GM19043 (cell line): ENCODE data around the gene RPSA.
"Not testable (repeated sequence)": the region's sequence is repeated elsewhere in the genome, so short reads cannot be mapped to it uniquely, and the experiment has no call there.

Experiments used
- ATAC-seq: cut with Tn5 transposase; IDR thresholded peaks from one replicate; pipeline ENCODE4 v1.9.1; 2021; ENCODE audit warnings: low read depth; ENCODE audit not compliant: unreplicated experiment

The RPSA gene

DNA sequence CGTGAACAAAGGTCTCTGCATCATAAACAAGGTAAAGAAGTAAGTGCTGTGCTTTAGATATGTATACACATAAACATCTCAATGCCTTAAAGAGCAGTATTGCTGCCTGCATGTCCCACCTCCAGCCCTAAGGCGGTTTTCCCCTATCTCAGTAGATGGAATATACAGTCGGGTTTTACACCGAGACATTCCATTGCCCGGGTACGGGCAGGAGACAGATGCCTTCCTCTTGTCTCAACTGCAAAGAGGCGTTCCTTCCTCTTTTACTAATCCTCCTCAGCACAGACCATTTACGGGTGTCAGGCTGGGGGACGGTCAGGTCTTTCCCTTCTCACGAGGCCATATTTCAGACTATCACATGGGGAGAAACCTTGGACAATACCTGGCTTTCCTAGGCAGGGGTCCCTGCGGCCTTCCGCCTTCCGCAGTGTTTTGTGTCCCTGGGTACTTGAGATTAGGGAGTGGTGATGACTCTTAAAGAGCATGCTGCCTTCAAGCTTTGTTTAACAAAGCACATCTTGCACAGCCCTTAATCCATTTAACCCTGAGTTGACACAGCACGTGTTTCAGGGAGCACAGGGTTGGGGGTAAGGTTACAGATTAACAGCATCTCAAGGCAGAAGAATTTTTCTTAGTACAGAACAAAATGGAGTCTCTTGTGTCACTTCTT lies 12.2 kb downstream of the RPSA start:
- not testable (repeated sequence) for ATAC-seq

- ATAC-seq = no peak
Measured at GRCh38 chr3:39419742-39420315, 13.3 kb downstream of the RPSA start.

DNA sequence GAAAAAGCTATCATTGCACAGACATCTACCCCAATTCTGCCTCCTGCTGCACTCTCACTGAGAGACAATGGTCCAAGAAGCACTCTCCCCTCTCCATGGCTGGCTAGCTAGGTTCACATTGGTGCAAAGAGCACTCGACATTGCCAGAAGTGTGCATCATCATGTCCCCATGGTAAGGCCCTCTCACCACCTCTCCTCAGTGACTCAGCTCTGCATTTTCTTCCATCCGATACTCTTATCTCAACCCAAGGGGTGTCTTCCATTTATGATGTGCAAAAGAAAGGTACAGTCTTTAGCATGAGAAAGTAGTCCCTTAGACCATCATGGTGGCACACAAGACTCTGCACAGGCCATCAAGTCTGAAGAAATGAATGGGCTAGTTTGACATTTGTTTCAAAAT lies 14.0 kb downstream of the RPSA start:
- no peak for ATAC-seq

DNA sequence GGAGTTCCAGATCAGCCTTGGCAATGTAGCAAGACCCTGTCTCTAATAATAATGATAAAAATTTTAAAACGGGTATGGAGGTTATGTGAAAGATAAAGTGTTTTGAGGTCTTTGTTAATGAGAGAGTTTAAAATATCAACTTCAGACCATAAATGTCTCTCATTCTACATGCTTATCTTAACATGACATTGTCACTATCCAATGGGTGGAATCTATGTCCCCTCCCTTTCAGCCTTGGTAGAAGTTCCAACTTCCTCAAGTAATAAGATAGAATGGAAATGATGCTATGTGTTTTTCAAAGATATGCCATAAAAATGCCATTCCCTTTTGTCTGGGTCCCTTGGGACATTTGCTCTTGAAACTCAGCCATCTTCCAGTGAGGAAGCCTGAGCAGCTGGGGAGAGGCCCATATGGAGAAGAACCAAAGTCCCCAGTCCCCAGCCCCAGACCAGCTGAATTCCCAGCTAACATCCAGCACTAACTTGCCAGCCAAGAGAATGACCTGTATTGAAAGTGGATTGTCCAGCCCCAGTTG lies 17.0 kb downstream of the RPSA start:
- ATAC-seq = no peak

DNA sequence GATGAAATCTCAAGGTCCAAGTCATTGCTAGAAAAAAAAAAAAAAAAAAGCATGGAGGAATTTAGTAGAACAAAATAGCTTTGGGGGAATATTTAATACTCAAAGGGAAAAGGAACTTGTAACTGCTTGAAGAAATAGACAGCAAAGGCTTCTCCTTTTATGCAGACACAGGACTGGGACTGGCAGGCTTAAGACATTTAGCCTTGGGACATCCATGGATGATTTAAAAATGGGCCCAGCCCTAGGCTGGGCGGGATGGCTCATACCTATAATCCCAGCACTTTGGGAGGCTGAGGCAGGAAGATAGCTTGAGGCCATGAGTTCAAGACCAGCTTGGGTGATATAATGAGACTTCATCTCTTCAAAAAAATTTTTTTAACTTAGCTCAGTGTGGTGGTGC lies 19.8 kb downstream of the RPSA start:
- ATAC-seq = no peak

GRCh38 chr3:39427506-39427905 lies 21.0 kb downstream of the RPSA start:
- no peak for ATAC-seq

GRCh38 chr3:39428745-39429201 lies 22.3 kb downstream of the RPSA start:
- no peak for ATAC-seq

GRCh38 chr3:39429466-39429865 lies 22.9 kb downstream of the RPSA start:
- no peak for ATAC-seq

DNA sequence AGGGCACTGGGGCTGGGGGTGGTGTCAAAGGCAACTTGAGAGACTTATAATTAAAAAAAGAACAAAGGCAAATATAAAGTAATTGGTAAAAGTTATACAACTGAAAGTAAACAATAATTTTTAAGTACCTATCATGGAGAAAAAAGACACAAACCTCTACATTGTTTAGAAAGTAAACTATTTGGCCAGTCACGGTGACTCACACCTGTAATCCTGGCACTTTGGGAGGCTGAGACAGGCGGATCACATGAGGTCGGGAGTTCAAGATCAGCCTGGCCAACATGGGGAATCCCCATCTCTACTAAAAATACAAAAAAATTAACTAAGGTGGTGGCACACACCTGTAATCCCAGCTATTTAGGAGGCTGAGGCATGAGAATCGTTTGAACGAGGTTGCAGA lies 25.8 kb downstream of the RPSA start:
- no peak for ATAC-seq

DNA sequence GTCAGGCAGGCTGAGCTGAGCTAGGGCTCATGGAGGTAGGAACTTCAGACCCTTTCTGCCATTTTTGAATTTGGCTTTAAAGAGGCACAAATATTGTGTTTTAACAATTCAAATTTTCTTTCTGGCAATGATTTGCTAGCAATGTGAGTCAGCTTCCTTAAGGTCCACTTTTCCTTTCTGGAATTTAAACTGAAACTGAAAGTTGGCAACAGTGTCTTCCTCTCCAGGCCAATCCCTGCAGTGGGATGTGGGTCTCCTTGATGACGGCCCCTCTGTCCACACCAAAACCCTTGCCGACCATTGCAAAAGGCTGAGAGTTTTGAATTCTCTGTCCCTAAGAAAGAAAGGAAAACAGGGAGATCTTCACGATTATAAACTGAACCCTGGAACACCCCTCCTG lies 27.1 kb downstream of the RPSA start:
- ATAC-seq = no peak

- ATAC-seq = peak; percentile 47
Measured at GRCh38 chr3:39434574-39434973, 28.1 kb downstream of the RPSA start.

- ATAC-seq = no peak
Measured at GRCh38 chr3:39435006-39435748, 28.7 kb downstream of the RPSA start.

DNA sequence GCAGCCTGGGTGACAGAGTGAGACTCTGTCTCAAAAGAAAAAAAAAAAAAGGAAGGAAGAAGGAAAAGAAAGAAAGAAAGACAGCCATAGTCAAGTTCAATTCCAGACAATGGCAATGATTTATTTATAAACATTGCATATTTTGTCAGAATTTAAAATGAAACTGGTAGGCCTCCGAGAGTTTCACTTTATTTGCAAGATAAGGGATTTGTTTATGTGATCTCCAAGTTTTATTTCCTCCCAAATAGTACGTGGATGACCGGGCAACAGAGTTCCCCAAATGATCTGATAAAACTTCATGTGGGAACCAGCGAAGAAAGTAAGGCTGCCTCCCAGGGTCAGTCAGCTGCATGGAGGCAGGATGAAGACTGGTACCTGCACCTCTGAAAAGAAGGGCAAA lies 32.4 kb downstream of the RPSA start:
- ATAC-seq = no peak

GRCh38 chr3:39440316-39440715 lies 33.8 kb downstream of the RPSA start:
- no peak for ATAC-seq

DNA sequence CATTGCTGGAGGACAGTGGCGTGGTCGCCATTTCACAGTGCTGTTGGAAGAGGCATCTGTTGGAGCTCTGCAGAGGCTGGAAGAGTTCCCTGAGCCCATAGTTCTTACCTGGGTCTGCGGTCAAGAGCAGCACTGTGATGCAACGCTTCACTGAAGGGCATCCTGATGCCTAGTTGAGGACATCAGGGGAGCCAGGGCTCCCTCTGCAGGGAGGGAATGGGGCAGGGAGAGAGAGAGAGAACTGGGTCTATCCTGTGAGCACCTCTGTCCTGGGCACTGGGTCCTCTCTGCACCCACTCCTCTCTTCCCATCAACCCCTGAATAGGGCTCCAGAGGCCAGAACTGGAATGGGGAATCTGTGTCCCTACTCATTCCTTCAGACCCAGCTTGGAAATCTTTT lies 37.0 kb downstream of the RPSA start:
- ATAC-seq = no peak

GRCh38 chr3:39445927-39446326 lies 39.4 kb downstream of the RPSA start:
- no peak for ATAC-seq

- ATAC-seq = no peak
Measured at GRCh38 chr3:39446444-39446843, 39.9 kb downstream of the RPSA start.

DNA sequence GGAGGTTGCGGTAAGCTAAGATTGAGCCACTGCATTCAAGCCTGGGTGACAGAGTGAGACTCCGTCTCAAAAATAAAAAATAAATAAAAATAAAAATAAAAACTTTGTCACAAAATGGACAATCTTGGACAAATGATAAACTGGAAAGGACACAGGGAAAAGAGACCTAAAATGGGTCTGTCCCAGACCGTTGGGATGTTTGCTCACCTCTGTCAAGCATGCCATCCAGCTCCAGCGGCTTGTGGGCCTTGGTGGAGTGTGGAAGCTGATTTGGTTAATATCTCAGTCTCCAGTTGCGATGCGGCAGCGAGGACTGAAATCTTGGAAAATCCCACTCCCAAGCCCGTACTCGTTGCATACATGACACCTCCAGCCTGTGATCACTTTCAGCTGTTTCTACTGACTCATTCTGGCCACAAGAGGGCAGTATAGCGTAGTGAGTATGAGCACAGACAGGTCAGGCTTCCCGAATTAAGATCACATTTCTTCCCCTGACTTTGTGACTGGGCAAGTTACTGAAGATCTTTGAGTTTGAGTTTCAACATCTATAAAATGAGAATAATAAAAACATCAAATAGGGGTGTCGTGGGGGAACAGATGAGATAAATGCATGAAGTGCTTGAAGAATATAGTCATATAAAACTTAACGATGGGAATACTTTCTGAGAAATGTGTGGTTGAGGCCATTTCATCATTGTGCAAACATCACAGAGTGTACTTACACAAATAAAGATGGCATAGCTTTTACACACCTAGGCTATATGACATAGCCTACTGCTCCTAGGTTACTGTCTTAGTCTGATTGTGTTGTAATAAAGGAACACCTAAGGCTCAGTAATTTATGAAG lies 41.3 kb downstream of the RPSA start:
- peak; percentile 84 for ATAC-seq

DNA sequence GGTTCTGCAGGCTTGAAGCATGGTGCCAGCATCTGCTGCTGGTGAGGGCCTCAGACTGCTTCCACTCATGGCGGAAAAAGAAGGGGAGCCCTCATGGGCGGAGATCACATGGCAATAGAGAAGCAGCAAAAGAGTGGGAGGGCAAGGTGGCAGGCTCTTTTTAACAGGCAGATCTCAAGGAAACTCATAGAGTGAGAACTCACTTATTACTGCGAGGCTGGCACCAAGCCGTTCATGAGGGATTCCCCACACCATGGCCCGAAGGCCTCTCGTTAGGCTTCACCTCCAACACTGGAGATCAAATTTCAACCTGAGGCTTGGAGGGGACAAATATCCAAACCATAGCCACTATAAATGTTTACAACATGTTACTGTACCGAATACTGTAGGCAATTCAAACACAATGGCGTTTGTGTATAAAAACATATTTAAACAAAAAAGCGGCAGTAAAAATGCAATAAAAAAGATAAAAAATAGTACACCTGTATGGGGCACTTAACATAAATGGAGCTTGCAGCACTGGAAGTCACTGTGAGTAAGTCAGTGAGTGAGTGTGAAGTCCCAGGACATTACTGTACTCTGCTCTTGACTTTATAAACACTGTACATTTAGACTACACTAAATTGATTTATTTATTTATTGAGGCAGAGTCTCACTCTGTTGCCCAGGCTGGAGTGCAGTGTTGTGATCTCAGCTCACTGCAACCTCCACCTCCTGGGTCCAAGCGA lies 42.1 kb downstream of the RPSA start:
- ATAC-seq = no peak

GRCh38 chr3:39449796-39450195 lies 43.3 kb downstream of the RPSA start:
- ATAC-seq = no peak
